Sigmoid colon (tissue), 4 donors: Measurements from ENCODE around the gene HCN4.

Experiments used
- CTCF ChIP-seq, 4 experiments: fragments of 450-650 bp in 3 of 4; fragments of 200-600 bp in 1 of 4; IDR thresholded peaks; one replicate each; pipeline ENCODE4 v1.5.1; 2016 to 2019; ENCODE audit warnings: antibody characterized with exemption in 4 of 4, mild to moderate bottlenecking in 3 of 4, moderate library complexity in 2 of 4
- EP300 ChIP-seq, 4 donors: sonication (generic); formaldehyde crosslinking; IDR thresholded peaks; one replicate each; pipeline ENCODE4 v1.6.1; 2017; ENCODE audit warnings: antibody characterized with exemption in 4 of 4

- TF ChIP-seq CTCF (IDR thresholded peaks at IDR 0.05) (no peak), EP300 (IDR thresholded peaks at IDR 0.05) (no peak)
Observed at GRCh38 chr15:73345658-73346057, 23.1 kb downstream of the HCN4 start.
